GM23248 (cell line): Measurements from ENCODE around the gene RAB27B. TPM values are rescaled to one million over a fixed set of nuclear protein-coding genes. Genes with fewer than 3 reads are reported as not detected.

Experiments
- DNase-seq: peaks from one replicate; pipeline ENCODE4 v3.0.0-alpha.2; 2015
- H2AFZ ChIP-seq: fragments of 200-600 bp; sonication (generic); 2 replicates; pipeline ENCODE4 v1.6.1; 2016; ENCODE audit warnings: antibody characterized with exemption
- H3F3A ChIP-seq: fragments of 200-600 bp; sonication (generic); 2 replicates; pipeline ENCODE4 v1.6.1; 2016; ENCODE audit warnings: mild to moderate bottlenecking, antibody characterized with exemption, mixed run types; ENCODE audit not compliant: insufficient read depth
- H3K27ac ChIP-seq: fragments of 200-600 bp; sonication (generic); 2 replicates; pipeline ENCODE4 v1.5.1; 2016; ENCODE audit warnings: mild to moderate bottlenecking
- H3K27me3 ChIP-seq: fragments of 200-600 bp; sonication (generic); replicated peaks from 2 replicates; pipeline ENCODE4 v1.6.1; 2016; ENCODE audit warnings: mild to moderate bottlenecking; ENCODE audit not compliant: insufficient read depth
- H3K36me3 ChIP-seq: fragments of 200-600 bp; sonication (generic); 2 replicates; pipeline ENCODE4 v1.6.1; 2016; ENCODE audit warnings: low read depth, mild to moderate bottlenecking
- H3K4me1 ChIP-seq: fragments of 200-600 bp; sonication (generic); 2 replicates; pipeline ENCODE4 v1.6.1; 2016; ENCODE audit warnings: mild to moderate bottlenecking; ENCODE audit not compliant: insufficient read depth
- H3K4me2 ChIP-seq: fragments of 200-600 bp; sonication (generic); one replicate; pipeline ENCODE4 v1.6.1; 2016; ENCODE audit warnings: mild to moderate bottlenecking; ENCODE audit not compliant: unreplicated experiment
- H3K4me3 ChIP-seq: fragments of 200-600 bp; sonication (generic); 2 replicates; pipeline ENCODE4 v1.5.1; 2016; ENCODE audit warnings: mild to moderate bottlenecking
- H3K79me2 ChIP-seq: fragments of 200-600 bp; sonication (generic); 2 replicates; pipeline ENCODE4 v1.6.1; 2016; ENCODE audit warnings: mild to moderate bottlenecking; ENCODE audit not compliant: insufficient read depth
- H3K9ac ChIP-seq: fragments of 200-600 bp; sonication (generic); 2 replicates; pipeline ENCODE4 v1.6.1; 2016; ENCODE audit warnings: mild to moderate bottlenecking
- H3K9me2 ChIP-seq: fragments of 200-600 bp; sonication (generic); 2 replicates; pipeline ENCODE4 v1.6.1; 2016; ENCODE audit warnings: mixed run types, mild to moderate bottlenecking, moderate library complexity; ENCODE audit not compliant: insufficient read depth
- H3K9me3 ChIP-seq: fragments of 200-600 bp; sonication (generic); one replicate; pipeline ENCODE4 v1.6.1; 2017; ENCODE audit warnings: low read depth
- H4K20me1 ChIP-seq: fragments of 200-600 bp; sonication (generic); 2 replicates; pipeline ENCODE4 v1.6.0; 2016; ENCODE audit not compliant: insufficient read depth
- EZH2 ChIP-seq: fragments of 200-600 bp; sonication (generic); IDR thresholded peaks from 2 replicates; pipeline ENCODE4 v1.6.1; 2018; ENCODE audit warnings: antibody characterized with exemption, mild to moderate bottlenecking; ENCODE audit not compliant: insufficient read depth, poor library complexity, severe bottlenecking
- EZH2phosphoT487 ChIP-seq: fragments of 200-600 bp; sonication (generic); IDR thresholded peaks from 2 replicates; pipeline ENCODE4 v1.6.1; 2018; ENCODE audit warnings: antibody characterized with exemption, moderate library complexity, mild to moderate bottlenecking, low read depth; ENCODE audit not compliant: insufficient read depth
- WGBS, 2 experiments: methylation state at CpG; one replicate each; pipeline ENCODE4 v1.1.6; 2015 to 2017; ENCODE audit warnings: low lambda C conversion rate in 2 of 2, low coverage in 1 of 2; ENCODE audit errors: missing lambda C conversion rate in 2 of 2; 5-methylcytosine and 5-hydroxymethylcytosine counted together
- in situ Hi-C: fragments of 300-500 bp; cut with MboI; formaldehyde crosslinking; loops from 2 replicates; pipeline ENCODE4 v1.15.0; 2020
- polyA plus RNA-seq: library from polyadenylated mRNA; unstranded; fragments of >200 nt; fragmentation: Nextera tagmentation; extraction: Ambion mirVana; gene quantifications from 2 replicates; pipeline ENCODE4 v1.2.1, GENCODE V29; 2016
- total RNA-seq: library from RNA; depleted of rRNA; stranded (reverse); fragments of >200 nt; shearing (Covaris generic); gene quantifications from 2 replicates; pipeline ENCODE4 v1.2.3, GENCODE V29; 2014

Gene RAB27B
- total and polyA plus RNA-seq, 2 experiments from 2014 or later, result 0.45 to 0.54 TPM

GRCh38 chr18:54822872-54823845, 5.1 kb upstream of the RAB27B start:
- H3K27me3 ChIP-seq, result no peaks in the 10 kb centered on the region
- in situ Hi-C loops, result no loop called here
- peak overlapping the region; percentile 97 for H3K27ac ChIP-seq
- H4K20me1 ChIP-seq, result no peaks in the 10 kb centered on the region
- H3K36me3 ChIP-seq, result no peaks in the 10 kb centered on the region
- no peaks in the 10 kb centered on the region for H3K79me2 ChIP-seq
- peak overlapping the region; percentile 71 for H2AFZ ChIP-seq
- H3K4me3 ChIP-seq, result no peak overlapping the region
- peak; percentile 92 for DNase-seq
- H3K9me2 ChIP-seq, result no peaks in the 10 kb centered on the region
- peaks cover 22% of the 10 kb centered on the region for H3K4me1 ChIP-seq
- H3K9me3 ChIP-seq, result no peaks in the 10 kb centered on the region
- H3K9ac ChIP-seq, result peak overlapping the region; percentile 77
- peaks cover 12% of the 10 kb centered on the region for H3F3A ChIP-seq
- peak overlapping the region; percentile 69 for H3K4me2 ChIP-seq
- TF ChIP-seq EZH2phosphoT487 (no peak), EZH2 (no peak)
- WGBS, 2 experiments, result 22 to 24% methylated on average over 6 of the region's 6 CpGs

- Histone ChIP-seq H3K36me3 (no peaks in the 10 kb centered on the region), H3K79me2 (no peaks in the 10 kb centered on the region), H3K9me3 (no peaks in the 10 kb centered on the region), H3F3A (peaks cover 12% of the 10 kb centered on the region), H3K9me2 (no peaks in the 10 kb centered on the region), H3K4me1 (peaks cover 22% of the 10 kb centered on the region), H3K27ac (no peak overlapping the region), H3K9ac (no peak overlapping the region), H3K27me3 (no peaks in the 10 kb centered on the region), H2AFZ (no peak overlapping the region), H4K20me1 (no peaks in the 10 kb centered on the region), H3K4me2 (no peak overlapping the region), H3K4me3 (no peak overlapping the region)
- TF ChIP-seq EZH2, result no peak
- no peak for TF ChIP-seq EZH2phosphoT487
- in situ Hi-C loops, result no loop called here
- WGBS, 2 experiments, result 94 to 100% methylated on average over 1 of the region's 1 CpG
- DNase-seq, result no peak
These were observed 3.5 kb upstream of the RAB27B start for GRCh38 chr18:54824761-54825160.

- no peaks in the 10 kb centered on the region for H3K9me2 ChIP-seq
- no peak for DNase-seq
- 97 to 98% methylated on average over 2 of the region's 2 CpGs for WGBS, 2 experiments
- H2AFZ ChIP-seq, result no peak overlapping the region
- in situ Hi-C loops, result no loop called here
- H3K4me1 ChIP-seq, result peaks cover 22% of the 10 kb centered on the region
- no peaks in the 10 kb centered on the region for H3K36me3 ChIP-seq
- no peaks in the 10 kb centered on the region for H4K20me1 ChIP-seq
- no peak overlapping the region for H3K27ac ChIP-seq
- H3K4me2 ChIP-seq, result no peak overlapping the region
- no peak overlapping the region for H3K9ac ChIP-seq
- no peak for TF ChIP-seq EZH2
- no peak for TF ChIP-seq EZH2phosphoT487
- no peaks in the 10 kb centered on the region for H3K9me3 ChIP-seq
- peaks cover 12% of the 10 kb centered on the region for H3F3A ChIP-seq
- H3K4me3 ChIP-seq, result no peak overlapping the region
- no peaks in the 10 kb centered on the region for H3K27me3 ChIP-seq
- H3K79me2 ChIP-seq, result no peaks in the 10 kb centered on the region
These were observed 2.5 kb upstream of the RAB27B start for GRCh38 chr18:54825601-54826344.

- 42 to 45% methylated on average over 2 of the region's 2 CpGs for WGBS, 2 experiments
- H3K27me3 ChIP-seq, result no peaks in the 10 kb centered on the region
- in situ Hi-C loops, result no loop called here
- peak; percentile 23 for DNase-seq
- peak overlapping the region; percentile 82 for H3K4me3 ChIP-seq
- no peaks in the 10 kb centered on the region for H3K9me2 ChIP-seq
- H3K4me1 ChIP-seq, result 0 out of 2 replicates have a peak, but pooled peaks cover under 1% of the 10 kb centered on the region
- TF ChIP-seq EZH2phosphoT487, result no peak
- TF ChIP-seq EZH2, result no peak
- no peaks in the 10 kb centered on the region for H4K20me1 ChIP-seq
- peak overlapping the region; percentile 89 for H3K4me2 ChIP-seq
- no peak overlapping the region for H3K27ac ChIP-seq
- no peaks in the 10 kb centered on the region for H3K9me3 ChIP-seq
- peak overlapping the region; percentile 74 for H3K9ac ChIP-seq
- H3F3A ChIP-seq, result no peaks in the 10 kb centered on the region; the same call in 1 of the 2 replicates
- no peaks in the 10 kb centered on the region for H3K79me2 ChIP-seq
- peak overlapping the region; percentile 92 for H2AFZ ChIP-seq
- H3K36me3 ChIP-seq, result no peaks in the 10 kb centered on the region
These were observed 709 bp downstream of the RAB27B start for GRCh38 chr18:54828986-54829385.
